Ovary (tissue), 3 donors: ENCODE measurements around the gene ITGB5.

ENCODE experiments used
- CTCF ChIP-seq, 3 donors: fragments of 450-650 bp in 2 of 3; fragments of 200-600 bp in 1 of 3; IDR thresholded peaks; one replicate each; pipeline versions ENCODE4 v1.5.1 to v1.8.0; 2016 to 2022; ENCODE audit warnings: antibody characterized with exemption in 3 of 3, mild to moderate bottlenecking in 1 of 3
- EP300 ChIP-seq: sonication (generic); formaldehyde crosslinking; IDR thresholded peaks from one replicate; pipeline ENCODE4 v1.6.1; 2017; ENCODE audit warnings: antibody characterized with exemption
- POLR2A ChIP-seq: fragments of 450-650 bp; IDR thresholded peaks from one replicate; pipeline ENCODE4 v1.6.1; 2017; ENCODE audit warnings: antibody characterized with exemption, mild to moderate bottlenecking, moderate library complexity
- donor health status: DM: no; HTN: no; CAD: no.

- no peak for TF ChIP-seq CTCF (IDR thresholded peaks at IDR 0.05)
- TF ChIP-seq EP300 = no peak
- TF ChIP-seq POLR2A = no peak
Measured at GRCh38 chr3:124848300-124848699, 38.9 kb downstream of the ITGB5 start.
